ENCODE measurements around the gene IGFL3.
A peak's percentile ranks its signal among the peaks of the same experiment; 100 is the strongest.
"Not testable (repeated sequence)": the region's sequence is repeated elsewhere in the genome, so short reads cannot be mapped to it uniquely, and the experiment has no call there.

IGFL3 gene

GRCh38 chr19:46118136-46118535 lies 6.4 kb downstream of the IGFL3 start:
- no peak for DNase-seq

- no peak for DNase-seq
These were observed 8.4 kb downstream of the IGFL3 start for GRCh38 chr19:46116121-46116520.

- no peak for DNase-seq
These were observed 8.9 kb downstream of the IGFL3 start for GRCh38 chr19:46115396-46116106.

- no peak for DNase-seq
These were observed 10.8 kb downstream of the IGFL3 start for GRCh38 chr19:46113726-46114125.

GRCh38 chr19:46112527-46112926 lies 12.0 kb downstream of the IGFL3 start:
- no peak for DNase-seq

- no peak for DNase-seq
These were observed 13.1 kb downstream of the IGFL3 start for GRCh38 chr19:46111376-46111775.

- no peak for DNase-seq
These were observed 14.6 kb downstream of the IGFL3 start for GRCh38 chr19:46109876-46110275.

GRCh38 chr19:46107371-46107770 lies 17.1 kb downstream of the IGFL3 start:
- DNase-seq, result no peak

GRCh38 chr19:46102333-46102732 lies 22.2 kb downstream of the IGFL3 start:
- not testable (repeated sequence) for DNase-seq

GRCh38 chr19:46101293-46101692 lies 23.2 kb downstream of the IGFL3 start:
- no peak for DNase-seq

GRCh38 chr19:46100344-46100743 lies 24.1 kb downstream of the IGFL3 start:
- DNase-seq, result no peak

GRCh38 chr19:46090444-46090843 lies 34.0 kb downstream of the IGFL3 start:
- DNase-seq, result no peak

GRCh38 chr19:46089432-46089831 lies 35.1 kb downstream of the IGFL3 start:
- DNase-seq, result no peak

GRCh38 chr19:46088101-46088500 lies 36.4 kb downstream of the IGFL3 start:
- DNase-seq, result no peak

- no peak for DNase-seq
These were observed 38.6 kb downstream of the IGFL3 start for GRCh38 chr19:46085888-46086287.

GRCh38 chr19:46082728-46083050 lies 41.8 kb downstream of the IGFL3 start:
- DNase-seq, result no peak

GRCh38 chr19:46081928-46082727 lies 42.4 kb downstream of the IGFL3 start:
- peak in 1 of 2 donors; percentile 8 for DNase-seq

- no peak for DNase-seq
These were observed 43.9 kb downstream of the IGFL3 start for GRCh38 chr19:46080561-46080960.

GRCh38 chr19:46079576-46079975 lies 44.9 kb downstream of the IGFL3 start:
- DNase-seq, result no peak

GRCh38 chr19:46078573-46079332 lies 45.7 kb downstream of the IGFL3 start:
- not testable (repeated sequence) for DNase-seq

- no peak for DNase-seq
These were observed 46.7 kb downstream of the IGFL3 start for GRCh38 chr19:46077815-46078167.

GRCh38 chr19:46076951-46077814 lies 47.3 kb downstream of the IGFL3 start:
- peak in 1 of 2 donors; percentile 38 for DNase-seq

All from bone marrow (tissue), 2 donors.